Measurements from ENCODE around the gene PLEKHG7.
"Not testable (repeated sequence)": the region's sequence is repeated elsewhere in the genome, so short reads cannot be mapped to it uniquely, and the experiment has no call there.

PLEKHG7 gene, protein sequence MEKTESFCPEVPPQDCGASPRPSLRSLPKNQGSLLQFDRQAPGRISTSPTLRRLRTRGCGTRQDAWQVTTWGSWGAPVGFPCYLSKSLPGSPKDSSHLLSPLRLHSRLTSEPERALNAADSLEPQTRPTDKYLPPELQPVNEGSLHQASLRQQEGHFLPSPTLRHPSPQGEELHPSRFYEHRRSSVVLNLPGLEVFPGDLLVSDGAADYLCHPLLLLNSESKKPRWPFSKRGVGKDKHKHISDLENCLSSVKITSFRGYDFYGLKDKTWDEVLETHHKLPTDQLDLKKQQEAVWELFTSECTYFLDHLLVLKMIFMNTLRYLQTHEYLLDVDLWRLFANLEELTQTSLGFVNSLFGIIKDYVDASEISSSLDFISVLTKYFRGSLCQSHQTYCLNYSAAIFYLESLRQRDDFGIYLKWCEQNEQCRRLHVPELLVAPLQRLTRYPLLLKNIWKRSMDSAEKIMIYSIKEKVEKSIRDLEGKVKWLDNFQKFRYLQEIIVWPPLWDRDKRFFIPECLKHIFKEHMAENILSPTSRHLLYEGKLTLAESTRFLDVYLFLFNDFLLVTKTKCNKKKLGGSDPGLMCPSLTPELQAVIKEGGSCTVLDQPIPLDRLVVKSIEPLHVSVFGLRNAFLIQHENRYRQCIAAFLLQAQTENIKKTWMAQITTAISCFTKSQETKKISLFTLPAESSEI

DNA sequence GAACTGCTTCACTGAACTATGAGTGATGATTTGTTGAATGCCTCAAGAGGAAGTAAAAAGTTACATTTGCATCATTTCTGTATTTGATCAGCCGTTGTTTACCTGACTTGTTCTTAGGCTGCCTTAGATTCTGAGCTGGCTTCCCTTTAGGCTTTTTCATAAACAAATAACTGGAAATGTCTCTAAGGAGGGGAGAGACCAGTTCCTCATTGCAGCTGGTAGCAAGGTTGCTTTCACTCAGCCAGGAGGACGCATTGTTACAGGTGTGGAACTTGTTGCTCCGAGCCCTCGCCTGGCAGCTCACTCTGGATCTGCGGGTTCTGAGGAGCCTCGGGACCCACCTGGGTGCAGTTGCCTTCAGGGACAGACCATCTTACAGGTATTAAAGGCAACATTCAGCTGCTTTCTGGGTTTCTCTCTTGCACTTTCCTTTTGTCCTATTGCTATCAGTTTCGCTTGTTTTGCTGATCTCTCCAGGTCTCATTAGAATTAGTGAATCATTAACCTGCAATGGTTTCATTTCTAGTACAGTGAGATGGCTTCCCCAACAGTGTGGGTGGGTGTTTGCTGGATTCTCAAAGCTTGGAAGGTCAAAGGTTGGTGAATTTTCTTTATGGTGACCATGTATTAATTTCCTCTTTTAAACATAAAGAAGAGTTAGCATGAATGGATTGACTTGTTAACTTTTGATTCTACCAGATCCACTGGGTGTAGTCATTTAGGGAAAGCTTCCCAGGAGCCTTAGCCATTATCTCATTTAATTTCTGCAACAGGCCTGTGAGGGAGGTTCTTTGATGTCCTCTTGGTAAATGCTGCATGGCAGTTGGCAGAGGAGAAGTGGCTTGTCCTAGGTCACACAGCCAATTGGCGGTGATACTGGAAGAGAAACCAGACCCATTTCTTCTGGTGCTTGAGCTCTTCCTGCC, at the start of gene PLEKHG7:
PLEKHG7 (plus strand) TSS at position 236 of the 926 bp plus-strand sequence. CDS start 3,643 bp downstream, outside the sequence.
- no peak for DNase-seq (ENCODE audit: low read depth, low spot score)

DNA sequence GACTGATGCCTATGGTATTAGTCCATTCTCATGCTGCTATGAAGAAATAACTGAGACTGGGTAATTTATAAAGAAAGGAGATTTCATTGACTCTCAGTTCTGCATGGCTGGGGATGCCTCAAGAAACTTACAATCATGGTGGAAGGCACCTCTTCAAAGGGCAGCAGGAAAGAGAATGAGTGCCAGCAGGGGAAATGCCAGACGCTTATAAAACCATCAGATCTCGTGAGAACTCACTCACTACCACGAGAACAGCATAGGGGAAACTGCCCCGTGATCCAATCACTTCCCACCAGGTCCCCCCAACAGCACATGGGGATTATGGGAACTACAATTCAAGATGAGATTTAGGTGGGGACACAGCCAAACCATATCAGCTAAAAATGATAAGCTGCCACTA, 48.5 kb upstream of the PLEKHG7 start:
- DNase-seq (ENCODE audit: low read depth, low spot score) = not testable (repeated sequence)

DNA sequence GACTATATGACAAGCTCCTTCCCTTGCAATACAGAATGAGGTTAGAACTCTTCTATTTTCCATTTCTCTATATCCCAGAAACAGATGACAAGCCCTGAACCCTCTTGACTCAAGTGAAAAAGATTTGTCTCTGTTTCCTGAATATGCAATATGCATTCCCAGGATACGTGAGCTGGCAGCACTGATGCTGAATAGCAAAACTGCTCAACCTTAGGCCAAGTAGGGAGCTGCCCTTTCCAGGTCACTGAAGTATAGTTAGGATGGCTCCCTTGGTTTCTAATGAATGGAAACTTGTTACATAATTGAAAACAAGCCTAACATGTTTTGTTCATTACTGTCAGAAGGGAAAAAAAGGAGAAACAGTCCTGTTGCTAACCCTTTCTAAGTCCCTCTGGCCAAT, 47.9 kb upstream of the PLEKHG7 start:
- no peak for DNase-seq (ENCODE audit: low read depth, low spot score)

DNA sequence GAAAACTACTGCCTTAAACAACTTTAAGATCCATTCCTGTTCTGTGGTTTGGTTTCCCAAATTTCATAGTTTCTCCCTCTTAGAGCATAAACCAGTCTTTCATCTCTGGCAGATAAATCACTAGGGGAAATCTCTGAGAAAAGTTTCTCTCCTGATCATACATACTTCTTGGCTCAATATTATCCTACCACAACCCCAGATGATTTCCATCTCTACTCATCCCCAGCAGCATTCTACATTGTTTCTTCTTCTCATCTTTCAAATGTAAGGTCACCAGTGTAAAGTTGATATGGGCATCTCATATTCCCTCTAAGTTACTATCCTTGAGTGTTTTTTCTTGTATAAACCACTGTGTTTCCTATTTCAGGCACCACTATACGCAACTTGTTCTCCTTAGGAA, 45.9 kb upstream of the PLEKHG7 start:
- DNase-seq (ENCODE audit: low read depth, low spot score) = no peak

DNA sequence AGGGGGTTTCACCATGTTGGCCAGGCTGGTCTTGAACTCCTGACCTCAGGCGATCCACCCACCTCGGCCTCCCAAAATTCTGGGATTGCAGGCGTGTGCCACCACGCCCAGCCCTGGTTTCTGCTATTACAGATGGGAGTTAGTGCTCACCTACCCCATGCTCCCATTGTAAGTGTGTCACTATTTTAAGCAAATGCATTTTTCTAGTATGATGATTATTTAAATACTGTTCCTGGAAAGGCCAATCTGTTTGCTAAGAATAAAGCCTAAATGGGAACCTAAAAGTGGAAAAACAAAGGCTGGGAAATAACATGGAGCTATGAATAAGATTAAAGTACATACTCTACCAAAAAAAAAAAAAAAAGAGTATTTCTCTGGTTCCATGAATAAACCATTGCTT, 45.0 kb upstream of the PLEKHG7 start:
- no peak for DNase-seq (ENCODE audit: low read depth, low spot score)

DNA sequence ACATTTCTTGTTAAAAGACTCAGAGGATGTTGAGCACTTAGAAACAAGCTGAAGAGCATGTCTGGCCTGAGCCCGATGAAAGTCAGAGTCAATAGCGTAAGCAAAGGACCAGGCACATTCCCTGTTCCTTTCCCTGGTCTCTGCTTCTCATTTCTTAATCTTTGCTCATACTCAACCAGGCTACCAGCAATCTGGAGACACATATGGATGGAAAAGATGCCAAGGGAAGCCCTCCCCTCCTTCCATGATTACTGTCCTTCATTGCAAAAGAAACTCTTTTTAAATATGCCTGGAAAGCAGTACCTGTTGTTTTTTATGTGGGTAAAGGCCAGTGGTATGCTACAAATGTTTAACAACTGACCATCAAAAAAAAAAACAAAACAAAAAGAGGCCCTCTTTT, 44.2 kb upstream of the PLEKHG7 start:
- no peak for DNase-seq (ENCODE audit: low read depth, low spot score)

DNA sequence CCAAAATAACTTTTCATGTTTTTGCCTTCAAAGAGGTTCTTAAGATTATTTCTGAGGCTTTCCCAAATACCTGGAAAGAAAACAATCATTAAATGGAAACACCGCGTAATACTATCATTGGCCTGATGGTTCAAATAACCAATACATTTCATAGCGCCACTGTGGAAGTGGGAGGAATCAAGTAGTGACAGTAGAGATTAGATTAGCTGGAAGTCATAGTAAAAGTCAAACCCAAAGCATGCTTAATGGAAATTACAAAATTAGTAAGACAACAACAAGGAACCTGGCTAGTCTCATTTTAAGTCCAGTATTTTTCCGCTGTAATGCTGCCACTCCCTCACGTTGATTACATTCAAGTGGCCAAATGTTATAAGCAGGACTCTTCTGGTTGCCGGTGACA, 41.5 kb upstream of the PLEKHG7 start:
- no peak for DNase-seq (ENCODE audit: low read depth, low spot score)

DNA sequence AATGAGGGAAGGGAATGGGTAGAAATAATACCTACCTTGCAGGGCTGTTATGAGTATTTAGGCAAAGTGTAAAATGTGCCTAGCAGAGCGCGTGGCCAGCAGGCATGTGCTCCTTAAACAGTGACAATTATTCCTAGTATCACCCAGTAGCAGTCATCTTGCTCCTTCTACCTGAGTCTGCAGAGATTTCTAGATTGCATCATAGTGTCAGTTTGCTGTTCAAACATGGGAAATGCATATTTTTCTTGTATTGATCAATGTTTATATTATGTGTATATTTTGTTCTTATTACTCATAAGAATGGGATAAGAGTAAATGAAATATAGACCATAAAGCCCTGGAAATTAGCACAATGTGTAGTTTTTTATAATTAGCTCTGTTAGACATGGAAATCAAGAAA, 37.3 kb upstream of the PLEKHG7 start:
- no peak for DNase-seq (ENCODE audit: low read depth, low spot score)

DNA sequence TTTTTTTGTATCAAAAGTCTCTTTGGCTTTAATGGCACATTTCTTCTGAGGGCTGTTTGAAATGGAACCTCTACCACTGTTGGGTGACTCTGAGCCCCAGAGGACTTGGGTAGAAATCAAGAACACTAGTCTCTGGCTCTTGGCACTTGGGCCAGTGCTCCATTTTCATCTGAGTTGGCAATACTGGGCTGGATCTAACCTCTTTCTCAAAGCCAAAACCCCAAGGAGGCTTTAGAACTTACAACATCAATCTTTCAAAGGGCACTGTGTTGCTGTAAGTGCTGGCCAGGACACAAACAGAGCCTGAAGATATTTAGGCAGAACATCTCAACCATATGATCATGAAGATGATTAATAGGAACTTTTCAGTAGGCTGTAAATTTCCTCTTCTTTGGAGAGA, 34.0 kb upstream of the PLEKHG7 start:
- no peak for DNase-seq (ENCODE audit: low read depth, low spot score)

DNA sequence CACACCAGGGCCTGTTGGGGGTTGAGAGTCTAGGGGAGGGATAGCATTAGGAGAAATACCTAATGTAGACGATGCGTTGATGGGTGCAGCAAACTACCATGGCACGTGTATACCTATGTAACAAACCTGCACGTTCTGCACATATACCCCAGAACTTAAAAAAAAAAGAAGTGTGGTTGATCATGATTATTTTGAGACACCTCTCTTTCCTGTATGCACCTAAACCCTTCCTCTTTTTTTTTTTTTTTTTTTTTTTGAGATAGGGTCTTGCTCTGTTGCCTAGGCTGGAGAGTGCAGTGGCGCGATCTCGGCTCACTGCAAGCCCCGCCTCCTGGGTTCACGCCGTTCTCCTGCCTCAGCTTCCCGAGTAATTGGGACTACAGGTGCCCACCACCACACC, 31.3 kb upstream of the PLEKHG7 start:
- DNase-seq (ENCODE audit: low read depth, low spot score) = not testable (repeated sequence)

DNA sequence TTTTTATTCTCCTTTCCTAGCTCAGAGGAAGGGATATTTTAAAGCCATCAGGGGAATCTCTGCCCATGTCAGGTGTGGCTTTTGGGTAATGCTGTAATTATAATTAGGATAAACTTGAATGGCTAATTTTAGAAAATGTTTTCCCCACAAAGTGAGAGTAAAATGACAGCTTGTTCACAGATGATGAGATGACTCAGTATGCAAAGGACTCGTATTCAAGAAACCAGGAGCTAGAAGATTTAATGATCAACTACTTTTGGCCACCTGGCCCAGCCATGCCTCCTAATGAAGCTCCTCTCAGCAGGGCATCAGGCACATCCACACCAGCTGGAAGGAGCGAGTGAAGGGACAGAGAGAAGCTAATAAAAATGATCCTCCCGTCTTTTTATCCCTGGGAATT, 29.0 kb upstream of the PLEKHG7 start:
- DNase-seq (ENCODE audit: low read depth, low spot score) = no peak

DNA sequence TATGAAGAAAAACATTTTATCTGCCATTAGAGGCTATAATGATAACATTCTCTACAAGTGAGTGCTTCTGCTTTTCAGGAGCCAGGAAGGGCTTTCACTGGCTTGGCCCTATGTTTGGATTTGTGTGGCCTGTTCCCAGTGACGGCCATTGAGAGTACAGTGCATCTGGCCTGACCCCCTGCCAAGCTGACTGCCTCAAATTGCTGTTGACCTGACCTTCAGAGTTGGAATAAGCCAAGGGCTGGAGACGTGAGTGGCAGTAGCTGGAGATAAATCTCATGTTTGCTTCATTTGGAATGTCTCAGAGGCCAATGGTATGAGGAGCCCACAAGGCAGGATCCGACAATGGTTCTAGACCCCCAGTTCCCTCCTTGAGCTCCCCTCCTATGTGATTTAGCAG, 28.3 kb upstream of the PLEKHG7 start:
- DNase-seq (ENCODE audit: low read depth, low spot score) = no peak

DNA sequence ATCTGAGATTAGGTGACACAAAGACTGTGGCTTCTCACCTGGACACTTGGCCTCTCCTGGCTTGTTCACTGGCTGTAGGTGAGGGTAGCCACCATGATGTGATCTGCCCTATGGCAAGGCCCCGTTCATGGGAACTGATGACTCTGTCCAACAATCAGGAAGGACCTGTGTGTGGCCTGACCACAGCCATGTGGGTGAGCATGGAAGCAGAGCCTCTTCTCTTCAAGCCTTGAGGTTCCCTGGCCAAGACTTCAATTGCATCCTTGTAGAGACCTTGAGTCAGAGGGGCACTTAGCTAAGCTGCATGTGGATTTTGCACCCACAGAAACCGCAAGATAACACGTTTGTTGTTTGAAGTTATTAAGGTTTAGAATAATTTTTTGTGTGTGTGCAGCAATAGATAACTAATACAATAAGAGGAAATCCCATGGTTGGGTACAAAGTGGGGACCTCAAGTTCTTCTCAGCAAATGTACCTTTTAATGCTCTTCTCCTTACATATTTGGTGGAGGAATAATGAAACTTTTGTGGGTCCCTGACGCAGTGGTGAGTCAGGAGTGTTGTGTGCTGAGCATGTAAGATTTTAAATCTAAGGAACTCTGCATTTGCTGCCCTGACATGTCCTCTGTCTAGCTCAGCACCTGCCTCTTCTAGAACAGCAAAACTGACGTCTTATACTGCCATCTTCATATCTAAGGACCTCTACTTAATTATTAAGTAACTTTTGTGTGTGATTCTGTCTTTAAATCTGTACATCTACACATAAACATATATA, 27.5 kb upstream of the PLEKHG7 start:
- no peak for DNase-seq (ENCODE audit: low read depth, low spot score)

DNA sequence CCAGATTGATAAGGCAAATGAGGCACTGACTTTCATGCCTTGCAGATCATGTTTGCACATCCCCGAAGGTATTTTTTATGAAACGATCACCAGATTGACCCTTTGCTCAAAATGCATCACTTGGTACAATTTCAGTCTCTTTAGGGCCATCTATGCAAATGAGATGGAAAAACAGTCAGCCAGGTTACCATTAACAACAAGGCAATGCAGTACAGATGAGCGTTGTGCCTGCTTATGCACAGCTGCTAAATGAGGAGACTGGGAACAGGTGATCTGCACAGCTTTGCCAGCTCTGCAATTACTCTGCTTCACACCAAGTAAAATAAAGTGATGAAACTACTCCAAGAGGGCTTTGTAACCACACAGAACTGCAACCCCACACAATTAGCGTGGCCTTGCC, 26.1 kb upstream of the PLEKHG7 start:
- no peak for DNase-seq (ENCODE audit: low read depth, low spot score)

DNA sequence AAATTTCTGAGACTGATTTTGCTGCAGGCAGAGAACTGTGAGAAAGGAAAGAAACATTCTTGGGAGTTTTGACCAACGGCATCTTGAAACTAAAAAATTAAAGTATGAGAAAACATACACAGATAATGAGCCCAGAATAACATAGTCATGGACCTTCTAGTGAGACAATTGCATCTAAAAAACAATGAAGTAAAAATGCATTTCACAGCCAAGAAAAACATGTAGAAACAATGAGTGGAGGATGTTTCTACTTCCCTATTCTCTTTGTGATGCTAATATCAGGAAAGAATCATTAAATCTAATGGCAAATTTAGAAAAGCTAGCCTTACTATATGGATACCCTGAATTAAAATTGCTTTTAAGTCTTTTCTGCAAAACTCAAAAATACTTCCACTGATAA, 12.2 kb upstream of the PLEKHG7 start:
- no peak for DNase-seq (ENCODE audit: low read depth, low spot score)

DNA sequence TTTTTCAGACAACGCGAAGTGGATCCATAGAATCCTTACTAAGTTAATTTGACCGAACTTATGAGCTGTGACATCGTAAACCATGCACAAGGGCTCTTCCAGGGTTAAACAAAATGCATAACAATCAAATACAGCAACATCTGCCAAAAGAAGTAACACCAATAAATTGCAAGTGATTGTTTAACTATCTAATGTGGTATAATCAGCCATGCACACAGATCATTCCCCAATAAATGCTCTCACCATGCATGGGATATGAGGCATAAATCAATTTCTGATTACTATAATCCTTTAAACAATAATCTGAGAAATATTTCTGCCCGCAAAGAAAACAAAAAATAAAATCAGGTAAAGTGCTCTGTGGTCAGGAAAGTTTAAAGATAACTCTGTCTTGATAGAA, 7.7 kb upstream of the PLEKHG7 start:
- DNase-seq (ENCODE audit: low read depth, low spot score) = no peak

DNA sequence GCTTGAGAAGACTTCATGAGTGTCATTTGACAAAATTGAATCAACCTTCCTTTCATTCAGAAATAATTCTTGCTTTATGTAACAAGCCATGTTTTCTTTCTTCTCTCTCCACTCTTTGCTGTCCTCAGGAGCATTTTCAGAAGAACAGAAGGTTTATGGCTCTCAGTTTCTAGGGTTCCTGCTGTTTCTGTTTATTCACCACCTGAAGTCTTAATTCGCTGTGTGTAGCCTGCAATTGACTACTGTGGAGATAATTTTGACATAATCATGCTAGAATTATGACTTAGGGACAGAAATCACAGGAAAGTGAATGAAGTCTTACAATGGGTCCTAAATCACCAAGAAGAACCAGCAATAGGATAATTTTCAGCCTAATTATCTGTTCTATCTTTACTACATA, 7.2 kb upstream of the PLEKHG7 start:
- DNase-seq (ENCODE audit: low read depth, low spot score) = no peak

DNA sequence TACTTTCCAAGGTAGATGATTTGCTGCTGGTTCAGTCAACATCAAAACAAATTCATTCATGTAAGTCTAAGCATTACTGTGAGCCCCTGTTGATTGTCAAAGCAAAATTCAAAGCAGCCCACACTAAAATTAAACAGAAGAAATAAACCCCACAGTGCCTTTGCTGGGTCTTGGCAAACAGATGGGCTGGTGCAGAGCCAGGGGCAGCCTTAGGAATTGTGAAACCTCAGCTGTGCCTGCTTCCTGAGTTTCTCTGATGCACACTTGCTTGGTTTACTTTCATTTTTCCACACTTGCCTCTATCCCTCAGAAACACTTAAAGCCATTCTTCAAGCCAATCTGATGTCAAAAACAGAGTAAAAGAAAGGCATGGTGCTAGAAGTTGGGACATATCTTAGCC, 6.6 kb upstream of the PLEKHG7 start:
- peak; percentile 24 for DNase-seq (ENCODE audit: low read depth, low spot score)

DNA sequence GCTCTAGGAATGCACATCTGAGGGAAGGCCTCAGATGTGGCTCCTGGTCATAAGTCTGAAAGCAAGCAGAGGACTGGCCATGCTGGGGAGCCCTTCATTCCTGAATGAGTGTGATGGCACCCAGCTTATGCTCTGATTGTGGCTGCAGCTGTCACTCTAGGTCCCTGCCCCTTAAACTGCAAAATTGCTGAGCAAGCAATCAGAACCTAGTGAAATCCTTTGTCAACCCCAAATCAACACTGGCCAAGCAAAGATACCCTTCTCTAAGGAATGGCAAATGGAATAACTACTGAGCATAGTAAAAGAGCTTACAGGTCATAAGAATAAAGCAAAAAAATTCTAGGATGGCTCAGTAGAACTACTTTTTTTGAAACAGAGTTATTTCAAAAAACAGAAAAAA, 4.3 kb upstream of the PLEKHG7 start:
- no peak for DNase-seq (ENCODE audit: low read depth, low spot score)

DNA sequence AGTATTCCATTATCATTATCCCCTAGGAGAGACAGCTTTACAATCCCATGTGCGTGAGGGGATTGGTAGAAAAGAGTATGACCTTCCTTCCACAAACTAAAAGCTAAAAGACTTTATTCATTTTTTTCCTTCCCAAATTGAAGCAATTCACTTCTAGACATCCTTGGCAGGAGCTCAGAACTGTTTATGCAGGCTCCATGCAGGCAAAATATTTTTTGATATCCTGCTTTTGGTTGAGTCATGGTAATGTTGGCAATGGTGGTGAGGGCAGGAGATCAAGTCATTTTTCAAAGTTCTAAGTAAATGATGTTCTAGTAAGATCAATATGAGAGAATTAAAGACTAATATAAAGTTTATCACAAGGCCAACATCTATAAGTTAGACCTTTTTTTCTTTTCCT, 1.3 kb upstream of the PLEKHG7 start:
- DNase-seq (ENCODE audit: low read depth, low spot score) = no peak

DNA sequence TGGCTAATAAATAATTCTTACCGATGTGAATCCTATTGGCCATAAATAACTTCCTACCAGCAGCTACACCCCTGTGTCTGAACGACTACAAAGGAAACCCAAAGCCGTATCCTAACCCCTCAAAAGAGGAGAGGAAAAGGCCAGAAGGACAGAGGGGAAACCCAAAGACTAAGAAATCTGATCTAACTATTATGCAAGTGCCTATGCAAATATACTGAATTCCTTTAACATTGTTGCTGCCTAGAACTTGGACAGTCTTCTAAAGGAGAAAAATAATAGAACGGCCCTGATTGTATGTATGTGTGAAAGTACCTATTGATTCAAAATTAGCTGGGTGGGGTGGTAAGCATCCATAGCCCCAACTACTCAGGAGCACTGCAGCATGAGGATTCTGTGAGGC, 997 bp downstream of the PLEKHG7 start:
- no peak for DNase-seq (ENCODE audit: low read depth, low spot score)
